ENCODE results near the gene AUTS2. TPM values are rescaled to one million over a fixed set of nuclear protein-coding genes. Genes with fewer than 3 reads are reported as not detected.

The AUTS2 gene
- total RNA-seq, 3 donors from 2014 or later = 31.2 to 67.6 (median 36.5) TPM

- no peak for ATAC-seq
- Histone ChIP-seq H3K9me3 (no peaks in the 10 kb centered on the region), H3K4me3 (no peak overlapping the region), H3K36me3 (ENCODE audit: low read depth) (no peaks in the 10 kb centered on the region), H3K4me1 (ENCODE audit: low read depth) (no peaks in the 10 kb centered on the region)
- intact Hi-C loops (cut with DNase I, micrococcal nuclease) = no loop called here
- no peak for DNase-seq
- TF ChIP-seq, protein P1, sequence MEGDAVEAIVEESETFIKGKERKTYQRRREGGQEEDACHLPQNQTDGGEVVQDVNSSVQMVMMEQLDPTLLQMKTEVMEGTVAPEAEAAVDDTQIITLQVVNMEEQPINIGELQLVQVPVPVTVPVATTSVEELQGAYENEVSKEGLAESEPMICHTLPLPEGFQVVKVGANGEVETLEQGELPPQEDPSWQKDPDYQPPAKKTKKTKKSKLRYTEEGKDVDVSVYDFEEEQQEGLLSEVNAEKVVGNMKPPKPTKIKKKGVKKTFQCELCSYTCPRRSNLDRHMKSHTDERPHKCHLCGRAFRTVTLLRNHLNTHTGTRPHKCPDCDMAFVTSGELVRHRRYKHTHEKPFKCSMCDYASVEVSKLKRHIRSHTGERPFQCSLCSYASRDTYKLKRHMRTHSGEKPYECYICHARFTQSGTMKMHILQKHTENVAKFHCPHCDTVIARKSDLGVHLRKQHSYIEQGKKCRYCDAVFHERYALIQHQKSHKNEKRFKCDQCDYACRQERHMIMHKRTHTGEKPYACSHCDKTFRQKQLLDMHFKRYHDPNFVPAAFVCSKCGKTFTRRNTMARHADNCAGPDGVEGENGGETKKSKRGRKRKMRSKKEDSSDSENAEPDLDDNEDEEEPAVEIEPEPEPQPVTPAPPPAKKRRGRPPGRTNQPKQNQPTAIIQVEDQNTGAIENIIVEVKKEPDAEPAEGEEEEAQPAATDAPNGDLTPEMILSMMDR (IDR thresholded peaks at IDR 0.05) = no peak
Measured at GRCh38 chr7:69714886-69715576, 116.8 kb downstream of the AUTS2 start.

- TF ChIP-seq, protein P1 (IDR thresholded peaks at IDR 0.05) = no peak
- DNase-seq (no peak), ATAC-seq (no peak)
- Histone ChIP-seq H3K9me3 (no peaks in the 10 kb centered on the region), H3K4me1 (ENCODE audit: low read depth) (no peaks in the 10 kb centered on the region), H3K36me3 (ENCODE audit: low read depth) (no peaks in the 10 kb centered on the region), H3K4me3 (no peak overlapping the region)
- intact Hi-C loops (cut with DNase I, micrococcal nuclease) = no loop called here
Measured at GRCh38 chr7:69717221-69717620, 118.9 kb downstream of the AUTS2 start.

GRCh38 chr7:69719717-69720116 lies 121.4 kb downstream of the AUTS2 start:
- ATAC-seq (no peak), DNase-seq (no peak)
- TF ChIP-seq, protein P1 (IDR thresholded peaks at IDR 0.05) = no peak
- intact Hi-C loops (cut with DNase I, micrococcal nuclease) = no loop called here
- no peaks in the 10 kb centered on the region for H3K36me3 ChIP-seq (ENCODE audit: low read depth)
- H3K9me3 ChIP-seq = no peaks in the 10 kb centered on the region
- no peak overlapping the region for H3K4me3 ChIP-seq
- no peaks in the 10 kb centered on the region for H3K4me1 ChIP-seq (ENCODE audit: low read depth)

- DNase-seq = no peak
- H3K36me3 ChIP-seq (ENCODE audit: low read depth) = no peaks in the 10 kb centered on the region
- H3K4me3 ChIP-seq = no peak overlapping the region
- H3K4me1 ChIP-seq (ENCODE audit: low read depth) = no peaks in the 10 kb centered on the region
- no peak for ATAC-seq
- intact Hi-C loops (cut with DNase I, micrococcal nuclease) = no loop called here
- TF ChIP-seq, protein P1 (IDR thresholded peaks at IDR 0.05) = no peak
- H3K9me3 ChIP-seq = no peaks in the 10 kb centered on the region
Measured at GRCh38 chr7:69722843-69723242, 124.6 kb downstream of the AUTS2 start.

DNA sequence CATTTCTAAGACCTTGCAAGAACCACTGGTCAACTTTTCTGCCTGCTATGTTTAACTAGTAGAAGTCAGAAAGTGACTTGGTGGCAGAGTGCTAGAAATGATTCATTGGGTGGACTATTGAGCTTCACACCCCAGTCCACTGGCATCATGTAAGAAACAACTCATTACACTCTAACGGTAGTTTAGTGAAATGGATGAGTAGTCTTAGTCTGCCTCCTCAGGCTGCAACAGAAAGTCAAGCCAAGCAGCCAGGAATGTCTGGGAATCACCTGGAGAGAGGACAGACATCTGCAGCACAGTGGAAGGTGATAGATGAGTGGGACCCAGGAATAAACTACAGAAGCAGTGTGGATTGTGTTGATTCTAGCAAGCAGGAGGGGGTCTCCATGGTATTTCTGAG lies 125.4 kb downstream of the AUTS2 start:
- intact Hi-C loops (cut with DNase I, micrococcal nuclease) = no loop called here
- Histone ChIP-seq H3K4me3 (no peak overlapping the region), H3K4me1 (ENCODE audit: low read depth) (no peaks in the 10 kb centered on the region), H3K9me3 (no peaks in the 10 kb centered on the region), H3K36me3 (ENCODE audit: low read depth) (no peaks in the 10 kb centered on the region)
- no peak for DNase-seq
- ATAC-seq = no peak
- TF ChIP-seq, protein P1 (IDR thresholded peaks at IDR 0.05) = no peak

- H3K4me3 ChIP-seq = no peak overlapping the region
- TF ChIP-seq, protein P1 (IDR thresholded peaks at IDR 0.05) = no peak
- no peaks in the 10 kb centered on the region for H3K9me3 ChIP-seq
- ATAC-seq (no peak), DNase-seq (no peak)
- intact Hi-C loops (cut with DNase I, micrococcal nuclease) = no loop called here
- no peaks in the 10 kb centered on the region for H3K36me3 ChIP-seq (ENCODE audit: low read depth)
- H3K4me1 ChIP-seq (ENCODE audit: low read depth) = no peaks in the 10 kb centered on the region
Measured at GRCh38 chr7:69728304-69728703, 130.0 kb downstream of the AUTS2 start.
